Measurements from ENCODE around the gene WDR81.

- no peak for TF ChIP-seq DPF2 (IDR thresholded peaks at IDR 0.05)
- TF ChIP-seq EP300 (IDR thresholded peaks at IDR 0.05; ENCODE audit: borderline replicate concordance in 1 of 2, control insufficient read depth in 1 of 2, low read depth in 2 of 2, low read length in 2 of 2): no peak
- TF ChIP-seq CREM (IDR thresholded peaks at IDR 0.05; ENCODE audit: low read depth): no peak
- TF ChIP-seq BACH1 (IDR thresholded peaks at IDR 0.05; ENCODE audit: borderline replicate concordance): no peak
- no peak for TF ChIP-seq CREB1 (IDR thresholded peaks at IDR 0.05; ENCODE audit: low read depth)
- no peak for TF ChIP-seq CTCF (IDR thresholded peaks at IDR 0.05 in 2 of 3, conservative IDR thresholded peaks at IDR 0.05 in 1 of 3; ENCODE audit: control insufficient read depth in 2 of 3, extremely low read depth in 1 of 3, insufficient read depth in 1 of 3, low read depth in 3 of 3, low read length in 3 of 3)
Observed at GRCh38 chr17:1767358-1767757, 42.9 kb downstream of the WDR81 start.

All from GM12878 (cell line).